Astrocyte of the spinal cord (primary cell): Measurements from ENCODE around the gene SESN2.

ENCODE experiments used
- DNase-seq: peaks from one replicate; pipeline ENCODE4 v3.0.0; 2011; ENCODE audit warnings: low read depth, low spot score
- H3K4me3 ChIP-seq: 2 replicates; pipeline ENCODE4 v1.5.1; 2011; ENCODE audit warnings: low read depth, mild to moderate bottlenecking, low read length, moderate library complexity
- CTCF ChIP-seq: IDR thresholded peaks from 2 replicates; pipeline ENCODE4 v1.5.1; 2012; ENCODE audit warnings: low read depth, mild to moderate bottlenecking, low read length, inconsistent platforms
- in situ Hi-C: cut with HindIII; loops from 2 replicates; pipeline ENCODE4 v1.10.0; 2017; ENCODE audit warnings: low sequenced_read_pairs

Gene SESN2

GRCh38 chr1:28308750-28309149 is 49.4 kb downstream of the SESN2 start:
- no peak overlapping the region for H3K4me3 ChIP-seq
- no peak for TF ChIP-seq CTCF
- no peak for DNase-seq
- in situ Hi-C loops = no loop called here

- no peak overlapping the region for H3K4me3 ChIP-seq
- no peak for DNase-seq
- no peak for TF ChIP-seq CTCF
- in situ Hi-C loops = no loop called here
Observed at GRCh38 chr1:28309702-28310101, 50.4 kb downstream of the SESN2 start.

GRCh38 chr1:28313702-28314546 is 54.6 kb downstream of the SESN2 start:
- DNase-seq = no peak
- in situ Hi-C loops = no loop called here
- no peak overlapping the region for H3K4me3 ChIP-seq
- TF ChIP-seq CTCF = no peak

GRCh38 chr1:28314547-28314941 is 55.2 kb downstream of the SESN2 start:
- no peak for DNase-seq
- TF ChIP-seq CTCF = no peak
- H3K4me3 ChIP-seq = no peak overlapping the region
- in situ Hi-C loops = no loop called here

GRCh38 chr1:28317014-28317413 is 57.7 kb downstream of the SESN2 start:
- TF ChIP-seq CTCF = no peak
- no peak for DNase-seq
- in situ Hi-C loops = no loop called here
- no peak overlapping the region for H3K4me3 ChIP-seq

GRCh38 chr1:28322194-28322593 is 62.9 kb downstream of the SESN2 start:
- no peak overlapping the region for H3K4me3 ChIP-seq
- no peak for TF ChIP-seq CTCF
- no peak for DNase-seq
- in situ Hi-C loops = no loop called here

- no peak for TF ChIP-seq CTCF
- DNase-seq = no peak
- no peak overlapping the region for H3K4me3 ChIP-seq
- in situ Hi-C loops = no loop called here
Observed at GRCh38 chr1:28323720-28324119, 64.4 kb downstream of the SESN2 start.
